ENCODE results near the gene CTIF.

The CTIF gene

GRCh38 chr18:48762022-48762421 is 223.2 kb downstream of the CTIF start:
- DNase-seq = no peak

GRCh38 chr18:48762836-48763718 is 224.2 kb downstream of the CTIF start:
- no peak for DNase-seq

- DNase-seq = no peak
These were observed 224.9 kb downstream of the CTIF start for GRCh38 chr18:48763719-48764100.

- no peak for DNase-seq
These were observed 226.2 kb downstream of the CTIF start for GRCh38 chr18:48765053-48765452.

- DNase-seq = peak; percentile 44
These were observed 227.2 kb downstream of the CTIF start for GRCh38 chr18:48766026-48766425.

GRCh38 chr18:48766487-48766886 is 227.7 kb downstream of the CTIF start:
- DNase-seq = no peak

GRCh38 chr18:48767090-48767690 is 228.4 kb downstream of the CTIF start:
- peak; percentile 19 for DNase-seq

- no peak for DNase-seq
These were observed 230.3 kb downstream of the CTIF start for GRCh38 chr18:48769006-48769636.

GRCh38 chr18:48770243-48770642 is 231.4 kb downstream of the CTIF start:
- no peak for DNase-seq

GRCh38 chr18:48771641-48772375 is 233.0 kb downstream of the CTIF start:
- no peak for DNase-seq

GRCh38 chr18:48772457-48772856 is 233.6 kb downstream of the CTIF start:
- DNase-seq = no peak

GRCh38 chr18:48773821-48774220 is 235.0 kb downstream of the CTIF start:
- DNase-seq = no peak

- DNase-seq = no peak
These were observed 236.1 kb downstream of the CTIF start for GRCh38 chr18:48774941-48775340.

GRCh38 chr18:48775372-48776155 is 236.7 kb downstream of the CTIF start:
- no peak for DNase-seq

GRCh38 chr18:48776156-48776555 is 237.3 kb downstream of the CTIF start:
- no peak for DNase-seq

- no peak for DNase-seq
These were observed 237.8 kb downstream of the CTIF start for GRCh38 chr18:48776641-48777025.

GRCh38 chr18:48777026-48777743 is 238.4 kb downstream of the CTIF start:
- peak; percentile 30 for DNase-seq

GRCh38 chr18:48777744-48778116 is 238.9 kb downstream of the CTIF start:
- DNase-seq = no peak

- no peak for DNase-seq
These were observed 239.6 kb downstream of the CTIF start for GRCh38 chr18:48778344-48779011.

GRCh38 chr18:48779462-48779861 is 240.6 kb downstream of the CTIF start:
- no peak for DNase-seq

GRCh38 chr18:48780201-48780912 is 241.5 kb downstream of the CTIF start:
- DNase-seq = peak; percentile 38
